Left lobe of liver (tissue), 2 donors: Measurements from ENCODE around the gene ST3GAL4. TPM values are rescaled to one million over a fixed set of nuclear protein-coding genes. Genes with fewer than 3 reads are reported as not detected.
"Not testable (repeated sequence)": the region's sequence is repeated elsewhere in the genome, so short reads cannot be mapped to it uniquely, and the experiment has no call there.

Experiments used
- ATAC-seq: fragments of 200-7000 bp; cut with Tn5 transposase; one replicate; pipeline ENCODE4 v1.9.1; 2020; ENCODE audit warnings: mild to moderate bottlenecking, moderate library complexity
- DNase-seq: peaks from one replicate; pipeline ENCODE4 v3.0.0-alpha.2; 2020; ENCODE audit warnings: low spot score
- total RNA-seq: library from RNA; stranded (reverse); gene quantifications from one replicate; pipeline ENCODE4 v1.2.1, GENCODE V29; 2021
- donor health status: DM: no; HTN: no; CAD: no; lungs with moderate emphysema.
- donor health status: DM: no; HTN: yes; CAD: no.

ST3GAL4 gene
- total RNA-seq, 1 donor from 2014 or later = 7.3 TPM

GRCh38 chr11:126345283-126345682 lies 10.2 kb upstream of the ST3GAL4 start:
- ATAC-seq = no peak
- DNase-seq = no peak

DNA sequence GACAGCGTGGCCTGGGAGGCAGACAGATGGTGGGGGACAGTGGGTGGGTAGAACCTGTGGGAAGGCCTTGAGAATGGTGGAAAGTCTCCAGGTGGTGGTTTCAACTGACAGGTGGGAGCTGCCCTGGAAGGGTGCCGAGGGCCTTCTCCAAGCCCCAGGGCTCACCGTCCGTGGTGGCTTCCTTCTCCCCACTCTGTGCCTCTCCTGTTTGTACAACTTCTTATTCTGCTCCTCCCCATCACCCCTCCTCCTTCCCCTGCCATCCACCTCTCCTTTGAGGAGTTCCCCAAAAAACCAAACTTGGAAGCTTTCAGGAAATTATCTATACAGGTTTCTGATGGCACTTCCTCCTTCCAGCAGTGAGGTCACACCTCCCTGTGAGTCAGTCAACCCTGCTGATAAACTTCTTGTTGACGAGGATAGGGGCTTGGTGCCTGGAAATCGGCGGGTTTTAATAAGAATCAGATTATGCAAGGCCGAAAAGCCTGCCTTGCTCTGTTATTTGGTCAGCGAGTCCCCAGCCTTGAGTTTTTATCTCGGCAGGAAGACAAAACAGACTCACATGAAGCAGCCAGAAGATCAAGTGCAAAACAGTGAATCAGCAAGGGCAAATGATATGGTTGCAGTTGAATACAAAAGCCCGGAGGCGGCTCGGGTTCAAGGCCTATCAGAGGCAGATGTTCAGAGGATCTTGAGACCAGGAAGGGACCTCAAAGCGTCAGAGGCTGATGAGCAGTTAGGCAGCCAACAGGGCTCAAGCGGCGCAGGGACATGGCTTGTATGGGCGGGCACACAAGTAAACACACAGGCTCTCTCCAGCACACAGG lies 9.5 kb upstream of the ST3GAL4 start:
- ATAC-seq = peak; percentile 63
- no peak for DNase-seq

DNA sequence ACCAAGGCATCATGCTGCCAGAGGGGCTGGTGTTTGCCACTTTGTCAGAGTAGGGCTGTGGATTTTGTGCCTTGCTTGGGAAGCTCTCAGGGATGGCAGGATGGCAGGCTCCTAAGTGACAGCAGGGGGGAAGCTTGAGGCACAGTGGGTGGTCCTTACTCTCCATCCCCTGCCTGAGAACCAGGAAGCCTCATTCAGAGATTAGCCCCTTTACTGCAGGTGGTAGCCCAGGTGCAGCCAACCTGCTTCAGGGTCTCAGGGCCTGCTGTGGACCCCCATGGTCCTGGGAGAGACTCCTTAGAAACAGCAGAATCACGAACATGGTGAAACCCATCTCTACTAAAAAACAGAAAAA lies 8.9 kb upstream of the ST3GAL4 start:
- no peak for DNase-seq
- ATAC-seq = no peak

GRCh38 chr11:126346946-126347345 lies 8.5 kb upstream of the ST3GAL4 start:
- ATAC-seq, DNase-seq: not testable (repeated sequence)

- ATAC-seq = no peak
- DNase-seq = no peak
These were observed 7.5 kb upstream of the ST3GAL4 start for GRCh38 chr11:126347751-126348668.

- peak; percentile 19 for ATAC-seq
These were observed 6.5 kb upstream of the ST3GAL4 start for GRCh38 chr11:126348806-126349582.

DNA sequence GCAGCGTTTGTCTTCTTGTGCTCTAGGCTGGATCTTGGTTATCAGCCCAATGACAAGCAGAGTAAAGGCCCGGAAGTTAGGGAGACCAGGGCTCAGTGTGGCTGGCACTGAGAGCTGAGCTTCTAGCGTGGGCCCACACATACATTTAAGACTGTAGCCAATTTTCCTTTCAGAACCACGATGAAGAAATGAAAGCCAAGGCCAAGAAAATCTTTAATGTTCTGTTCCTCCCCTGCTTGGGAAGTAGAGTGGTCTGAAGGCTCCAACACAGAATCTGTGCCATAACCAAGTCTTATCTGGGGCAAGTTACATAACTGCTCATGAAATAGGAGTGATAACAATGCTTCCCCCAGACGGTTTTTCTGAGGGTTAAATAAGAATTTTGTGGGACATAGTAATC lies 4.7 kb upstream of the ST3GAL4 start:
- no peak for DNase-seq
- no peak for ATAC-seq

More at GRCh38 chr11:126348806-126349582, 6.5 kb upstream of the ST3GAL4 start:
- DNase-seq = no peak

GRCh38 chr11:126352163-126352562 lies 3.3 kb upstream of the ST3GAL4 start:
- ATAC-seq (no peak), DNase-seq (no peak)

- no peak for ATAC-seq
- DNase-seq = no peak
These were observed 2.3 kb upstream of the ST3GAL4 start for GRCh38 chr11:126352934-126353801.

GRCh38 chr11:126354631-126355323 lies 709 bp upstream of the ST3GAL4 start:
- DNase-seq (no peak), ATAC-seq (no peak)

DNA sequence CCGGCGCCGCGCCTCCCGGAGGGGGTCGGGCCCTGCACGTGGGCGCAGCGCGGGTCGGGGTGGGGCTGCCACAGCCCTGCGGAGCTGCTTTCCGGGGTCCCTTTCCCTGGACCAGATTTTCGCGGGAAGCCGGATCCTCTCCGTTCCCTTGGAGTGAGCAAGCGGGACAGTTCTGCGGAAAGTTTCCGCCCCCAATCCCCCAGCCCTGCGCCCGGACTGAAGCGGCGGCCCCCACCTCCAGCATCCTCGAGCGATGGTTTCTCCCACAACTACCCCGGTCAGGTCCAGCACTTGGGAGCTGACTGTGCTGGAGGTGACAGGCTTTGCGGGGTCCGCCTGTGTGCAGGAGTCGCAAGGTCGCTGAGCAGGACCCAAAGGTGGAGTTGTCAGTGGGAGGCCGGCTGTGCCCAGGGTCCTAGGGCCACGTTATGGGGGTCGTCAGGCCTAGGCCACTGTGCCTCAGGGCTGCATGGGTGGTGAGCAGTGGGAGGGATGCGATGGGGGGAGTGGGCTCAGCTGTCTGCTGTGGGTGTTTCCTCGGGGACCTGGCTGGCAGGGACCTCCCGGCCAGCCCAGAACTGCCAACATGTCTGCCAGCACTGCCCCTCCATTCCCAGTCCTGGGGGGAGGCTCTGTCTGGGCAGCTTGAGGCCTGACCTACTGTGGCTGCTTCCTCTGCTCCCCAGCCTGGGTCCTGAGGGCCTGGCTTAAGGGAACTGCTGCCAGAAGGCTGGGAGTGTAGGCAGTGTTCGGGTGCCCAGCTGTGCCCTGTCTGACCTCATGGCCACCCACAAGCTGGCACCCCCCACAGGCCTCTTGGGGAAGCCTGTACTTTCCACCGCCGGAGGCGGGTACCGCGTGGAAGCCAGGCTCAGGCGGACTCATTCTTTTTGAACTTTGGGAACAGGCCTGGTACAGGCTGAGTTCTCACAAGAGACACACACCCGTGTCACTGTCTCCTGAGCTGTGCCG lies 726 bp downstream of the ST3GAL4 start:
- ATAC-seq (peak; percentile 61), DNase-seq (peak; percentile 63)

DNA sequence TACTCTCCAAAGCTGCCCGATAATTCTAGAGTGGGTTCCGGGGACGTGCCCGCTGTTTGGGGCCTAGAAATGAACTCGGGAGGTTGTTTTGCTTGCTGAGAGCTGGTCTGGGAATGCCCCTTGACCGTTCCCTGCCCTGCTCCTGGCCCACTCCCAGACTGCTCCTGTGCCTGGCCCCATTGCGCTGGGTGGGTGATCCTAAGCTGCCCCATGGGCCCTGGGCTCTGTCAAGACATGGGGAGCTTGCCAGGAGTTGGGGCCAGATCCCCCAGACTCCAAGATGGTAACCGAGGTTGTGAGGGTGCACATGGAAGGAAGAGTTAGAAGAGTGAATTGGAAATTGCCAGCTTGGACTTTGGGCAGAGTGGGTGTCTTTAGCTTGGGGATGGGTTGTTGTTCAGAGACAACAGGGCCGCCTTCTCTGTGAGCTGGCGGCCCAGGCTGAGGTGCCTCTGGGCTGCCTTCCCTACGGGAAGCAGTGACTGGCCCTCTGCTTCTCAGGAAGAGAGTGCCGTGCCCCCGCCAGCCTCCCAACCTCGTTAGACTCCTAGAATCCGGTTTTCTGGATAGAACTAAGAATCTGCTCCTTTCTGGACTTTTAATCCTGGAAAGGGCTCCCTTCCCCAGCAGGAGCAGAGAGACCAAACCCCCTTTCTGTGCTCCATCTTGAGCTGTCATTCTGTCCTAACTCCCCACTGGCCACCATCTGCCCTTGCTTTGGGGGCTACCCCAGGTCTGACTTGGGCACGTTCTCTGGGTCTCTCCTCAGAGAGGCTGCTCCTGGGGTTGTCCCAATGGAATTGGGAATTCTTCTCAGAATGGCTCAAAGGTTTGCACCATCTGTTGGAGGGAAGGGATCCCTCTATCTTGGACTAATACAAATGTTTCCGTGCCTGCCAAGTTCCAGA lies 1.8 kb downstream of the ST3GAL4 start:
- peak; percentile 57 for ATAC-seq
- peak; percentile 64 for DNase-seq

- no peak for DNase-seq
- ATAC-seq = no peak
These were observed 2.7 kb downstream of the ST3GAL4 start for GRCh38 chr11:126357969-126358762.

- no peak for DNase-seq
- no peak for ATAC-seq
These were observed 3.3 kb downstream of the ST3GAL4 start for GRCh38 chr11:126358763-126359160.

GRCh38 chr11:126359431-126360048 lies 4.1 kb downstream of the ST3GAL4 start:
- ATAC-seq (no peak), DNase-seq (no peak)

GRCh38 chr11:126360049-126360446 lies 4.6 kb downstream of the ST3GAL4 start:
- ATAC-seq (no peak), DNase-seq (no peak)
